Natural killer cell (primary cell): ENCODE measurements around the gene ALDH3A2. TPM values are rescaled to one million over a fixed set of nuclear protein-coding genes. Genes with fewer than 3 reads are reported as not detected.

Experiments used
- ATAC-seq, 3 donors: fragments of 150-1000 bp in 2 of 3; fragments of 200-7000 bp in 1 of 3; cut with Tn5 transposase; 1 replicate in 1 of 3; 2 replicates in 2 of 3; pipeline ENCODE4 v1.10.0; 2021; ENCODE audit warnings: mild to moderate bottlenecking in 2 of 3, moderate library complexity in 2 of 3
- DNase-seq, 2 donors: peaks; one replicate each; pipeline versions ENCODE4 v3.0.0 to v3.0.0-alpha.2; 2013 to 2021; ENCODE audit warnings: mixed read lengths in 1 of 2
- H3K27ac ChIP-seq: one replicate; pipeline ENCODE4 v1.5.1; 2013; ENCODE audit warnings: mild to moderate bottlenecking, low read length
- H3K27me3 ChIP-seq: one replicate; pipeline ENCODE4 v1.6.1; 2013; ENCODE audit warnings: low read length; ENCODE audit not compliant: control insufficient read depth, insufficient read depth
- H3K36me3 ChIP-seq: one replicate; pipeline ENCODE4 v1.6.1; 2013; ENCODE audit warnings: low read length; ENCODE audit not compliant: control insufficient read depth, insufficient read depth
- H3K4me1 ChIP-seq: one replicate; pipeline ENCODE4 v1.6.1; 2013; ENCODE audit warnings: low read length; ENCODE audit not compliant: control insufficient read depth, insufficient read depth
- H3K4me3 ChIP-seq: one replicate; pipeline ENCODE4 v1.5.1; 2013; ENCODE audit warnings: low read length
- H3K9me3 ChIP-seq: one replicate; pipeline ENCODE4 v1.6.1; 2013; ENCODE audit warnings: low read length; ENCODE audit not compliant: control insufficient read depth, insufficient read depth
- H3K27ac Mint-ChIP-seq, 2 donors: one replicate each; pipeline ENCODE4 v1.8.0; 2022; ENCODE audit warnings: mild to moderate bottlenecking in 2 of 2, mixed read lengths in 2 of 2, moderate library complexity in 1 of 2
- H3K27me3 Mint-ChIP-seq, 2 donors: one replicate each; pipeline ENCODE4 v1.8.0; 2022; ENCODE audit warnings: low read depth in 2 of 2, mixed read lengths in 2 of 2
- H3K36me3 Mint-ChIP-seq: one replicate; pipeline ENCODE4 v1.8.0; 2022; ENCODE audit warnings: mixed read lengths
- H3K4me1 Mint-ChIP-seq, 2 donors: one replicate each; pipeline ENCODE4 v1.8.0; 2022; ENCODE audit warnings: mixed read lengths in 2 of 2
- H3K4me3 Mint-ChIP-seq: one replicate; pipeline ENCODE4 v1.8.0; 2022; ENCODE audit warnings: mild to moderate bottlenecking, moderate library complexity, mixed read lengths
- H3K9me3 Mint-ChIP-seq, 2 donors: one replicate each; pipeline ENCODE4 v1.8.0; 2022; ENCODE audit warnings: mixed read lengths in 2 of 2
- WGBS: methylation state at CpG from one replicate; pipeline ENCODE4 v1.1.7; 2013; ENCODE audit warnings: missing lambda C conversion rate; ENCODE audit not compliant: insufficient coverage; 5-methylcytosine and 5-hydroxymethylcytosine counted together
- intact Hi-C: fragments of 100-400 bp; cut with micrococcal nuclease; formaldehyde crosslinking; loops from one replicate; pipeline ENCODE4 v1.14.2; 2022
- total RNA-seq, 4 donors: library from RNA; stranded (reverse); fragments of 120-200 nt in 1 of 4; gene quantifications; one replicate each; pipeline versions ENCODE4 v1.2.3 to v1.2.4, GENCODE V29; 2013 to 2022
- TF ChIP-seq, protein P1 (sequence below): fragments of 200-600 bp; IDR thresholded peaks from one replicate; pipeline ENCODE4 v1.8.0; 2022; ENCODE audit warnings: antibody characterized with exemption

ALDH3A2 gene
- total RNA-seq, 3 donors from 2014 or later (not counting 1 experiment from before 2014, with no cell fraction given): 25.3 to 33.7 (median 31.4) TPM

DNA sequence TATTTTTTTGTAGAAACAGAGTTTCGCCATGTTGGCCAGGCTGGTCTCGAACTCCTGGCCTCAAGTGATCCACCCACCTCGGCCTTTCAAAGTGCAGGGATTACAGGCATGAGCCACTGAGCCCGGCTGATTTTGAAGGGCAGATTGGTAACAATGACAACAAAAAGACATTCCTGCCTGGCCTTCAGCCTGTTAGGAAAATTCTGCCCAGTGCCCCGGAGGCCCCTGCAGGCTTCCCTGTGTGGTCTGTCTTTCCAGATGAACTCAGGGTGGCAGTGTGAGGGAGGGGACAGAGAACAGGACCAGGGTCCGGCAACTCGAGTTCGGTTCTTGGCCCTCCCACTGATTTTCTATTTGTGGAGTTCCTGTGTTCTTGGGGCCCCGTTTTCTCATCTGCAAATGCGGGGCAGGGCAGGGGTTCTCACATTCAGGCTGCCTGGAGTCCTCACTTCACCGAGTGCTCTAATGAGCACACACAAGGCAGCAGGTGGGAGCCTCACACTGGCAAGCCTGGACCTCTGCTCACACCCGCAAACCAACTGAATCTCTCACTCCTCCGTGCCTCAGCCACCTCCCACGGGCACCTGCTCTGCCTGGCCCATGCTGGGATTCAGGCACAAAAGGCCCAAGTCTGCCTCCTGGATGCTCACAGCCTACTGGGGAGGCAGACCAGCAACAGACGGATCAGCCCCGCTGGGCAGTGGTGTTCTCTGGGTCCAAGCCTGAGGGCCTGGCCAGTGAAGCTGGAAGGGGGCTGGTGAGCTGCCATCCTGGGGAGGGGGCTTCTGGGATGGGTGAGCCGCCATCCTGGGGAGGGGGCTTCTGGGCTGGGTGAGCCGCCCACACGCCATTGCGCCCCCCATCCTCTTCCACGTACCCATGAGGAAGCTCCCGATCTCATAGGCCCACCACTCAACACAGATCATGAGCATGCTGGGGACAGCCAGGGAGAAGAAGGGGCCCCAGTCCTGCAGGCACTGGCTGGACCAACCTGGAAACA is 57.5 kb downstream of the ALDH3A2 start:
- ATAC-seq (no peak), DNase-seq (no peak)
- WGBS: 90% methylated on average over 22 of the region's 22 CpGs
- no peaks in the 10 kb centered on the region for H3K9me3 ChIP-seq
- H3K4me1 ChIP-seq: no peaks in the 10 kb centered on the region
- Mint-ChIP-seq H3K27me3 (no peaks in the 10 kb centered on the region), H3K9me3 (no peaks in the 10 kb centered on the region), H3K4me1 (no peaks in the 10 kb centered on the region), H3K27ac (no peak overlapping the region), H3K36me3 (no peaks in the 10 kb centered on the region), H3K4me3 (no peak overlapping the region)
- H3K4me3 ChIP-seq: no peak overlapping the region
- intact Hi-C loops: no loop called here
- no peaks in the 10 kb centered on the region for H3K36me3 ChIP-seq
- TF ChIP-seq, protein P1, sequence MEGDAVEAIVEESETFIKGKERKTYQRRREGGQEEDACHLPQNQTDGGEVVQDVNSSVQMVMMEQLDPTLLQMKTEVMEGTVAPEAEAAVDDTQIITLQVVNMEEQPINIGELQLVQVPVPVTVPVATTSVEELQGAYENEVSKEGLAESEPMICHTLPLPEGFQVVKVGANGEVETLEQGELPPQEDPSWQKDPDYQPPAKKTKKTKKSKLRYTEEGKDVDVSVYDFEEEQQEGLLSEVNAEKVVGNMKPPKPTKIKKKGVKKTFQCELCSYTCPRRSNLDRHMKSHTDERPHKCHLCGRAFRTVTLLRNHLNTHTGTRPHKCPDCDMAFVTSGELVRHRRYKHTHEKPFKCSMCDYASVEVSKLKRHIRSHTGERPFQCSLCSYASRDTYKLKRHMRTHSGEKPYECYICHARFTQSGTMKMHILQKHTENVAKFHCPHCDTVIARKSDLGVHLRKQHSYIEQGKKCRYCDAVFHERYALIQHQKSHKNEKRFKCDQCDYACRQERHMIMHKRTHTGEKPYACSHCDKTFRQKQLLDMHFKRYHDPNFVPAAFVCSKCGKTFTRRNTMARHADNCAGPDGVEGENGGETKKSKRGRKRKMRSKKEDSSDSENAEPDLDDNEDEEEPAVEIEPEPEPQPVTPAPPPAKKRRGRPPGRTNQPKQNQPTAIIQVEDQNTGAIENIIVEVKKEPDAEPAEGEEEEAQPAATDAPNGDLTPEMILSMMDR: no peak
- no peaks in the 10 kb centered on the region for H3K27me3 ChIP-seq
- no peak overlapping the region for H3K27ac ChIP-seq

DNA sequence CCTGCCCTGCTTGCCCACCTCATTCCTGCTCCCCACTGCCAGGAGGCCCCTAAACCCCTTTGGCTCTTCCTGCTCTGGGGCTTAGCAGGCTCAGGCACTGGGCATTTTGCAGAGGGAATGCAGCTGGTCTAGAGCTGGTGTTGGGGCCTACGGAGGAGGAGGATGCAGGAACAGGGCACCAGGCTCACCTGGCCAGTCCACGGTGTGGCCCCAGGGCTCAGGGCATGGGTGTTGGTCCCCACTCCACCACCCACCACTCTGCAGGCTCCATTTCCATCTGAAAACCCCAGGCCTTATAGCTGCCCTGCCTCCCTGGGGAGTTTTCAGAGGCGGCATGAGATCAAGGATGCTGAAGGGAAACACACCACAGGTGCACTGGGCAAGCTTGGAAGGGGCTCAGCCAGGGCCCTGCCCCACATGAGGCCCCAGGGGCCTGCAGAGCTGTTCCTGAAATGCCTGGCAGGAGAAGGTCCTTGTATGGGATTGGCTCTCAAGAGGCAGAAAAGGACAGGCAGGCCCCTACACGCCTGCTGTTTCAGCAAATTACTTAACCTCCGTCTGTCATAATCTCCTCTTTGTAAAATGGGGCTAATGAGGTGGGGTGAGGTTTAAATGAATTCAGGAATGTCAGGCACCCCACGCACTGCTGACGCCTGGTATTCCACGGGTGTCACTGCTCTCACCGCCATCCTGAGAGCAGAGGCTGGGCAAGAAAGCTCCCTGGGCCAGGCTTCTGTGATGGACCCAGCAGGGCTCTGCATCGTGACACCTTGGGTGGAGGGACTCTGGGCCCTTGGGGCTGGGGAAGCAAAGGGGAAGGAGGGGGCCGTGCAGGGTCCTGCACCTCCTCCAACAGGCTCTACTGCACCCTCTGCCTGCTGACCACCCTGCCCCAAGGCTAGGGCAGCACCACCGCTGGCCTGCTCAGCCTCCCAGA is 58.5 kb downstream of the ALDH3A2 start:
- Mint-ChIP-seq H3K36me3 (no peaks in the 10 kb centered on the region), H3K27ac (no peak overlapping the region), H3K4me1 (no peaks in the 10 kb centered on the region), H3K27me3 (no peaks in the 10 kb centered on the region), H3K9me3 (no peaks in the 10 kb centered on the region), H3K4me3 (no peak overlapping the region)
- TF ChIP-seq, protein P1: no peak
- Histone ChIP-seq H3K4me1 (no peaks in the 10 kb centered on the region), H3K9me3 (no peaks in the 10 kb centered on the region), H3K27me3 (no peaks in the 10 kb centered on the region), H3K27ac (no peak overlapping the region), H3K36me3 (no peaks in the 10 kb centered on the region), H3K4me3 (no peak overlapping the region)
- DNase-seq (no peak), ATAC-seq (no peak)
- intact Hi-C loops: no loop called here
- 91% methylated on average over 11 of the region's 12 CpGs for WGBS

DNA sequence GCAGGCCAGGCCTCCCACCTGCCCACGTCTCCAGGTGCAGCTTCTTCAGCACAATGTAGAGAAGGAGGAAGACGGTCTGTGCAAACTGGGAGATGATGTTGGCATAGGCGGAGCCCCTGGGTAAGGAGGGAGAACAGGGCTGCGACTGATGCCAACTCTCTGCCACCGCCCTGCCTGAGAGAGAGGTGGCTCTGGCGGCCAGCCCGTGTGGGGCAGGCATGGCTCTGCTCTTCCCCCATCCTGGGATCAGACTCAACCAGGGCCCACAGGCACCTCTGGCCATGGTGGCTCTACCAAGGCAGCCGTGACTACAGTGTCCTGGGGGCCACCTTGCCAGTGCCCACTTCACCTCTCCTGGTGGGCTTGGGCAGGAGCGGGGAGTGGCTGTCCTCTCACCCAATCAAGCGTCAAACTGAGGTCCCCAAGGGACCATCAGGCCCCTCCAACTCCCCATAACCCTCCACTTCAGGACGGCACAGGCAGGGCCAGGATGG is 59.2 kb downstream of the ALDH3A2 start:
- 87% methylated on average over 11 of the region's 11 CpGs for WGBS
- no peak overlapping the region for H3K27ac ChIP-seq
- no peaks in the 10 kb centered on the region for H3K9me3 Mint-ChIP-seq
- no peak for DNase-seq
- no peak overlapping the region for H3K4me3 ChIP-seq
- H3K9me3 ChIP-seq: no peaks in the 10 kb centered on the region
- H3K4me3 Mint-ChIP-seq: no peak overlapping the region
- no peaks in the 10 kb centered on the region for H3K27me3 Mint-ChIP-seq
- H3K27ac Mint-ChIP-seq: no peak overlapping the region
- H3K4me1 Mint-ChIP-seq: no peaks in the 10 kb centered on the region
- no peaks in the 10 kb centered on the region for H3K4me1 ChIP-seq
- no peaks in the 10 kb centered on the region for H3K36me3 Mint-ChIP-seq
- H3K36me3 ChIP-seq: no peaks in the 10 kb centered on the region
- TF ChIP-seq, protein P1: no peak
- ATAC-seq: no peak
- H3K27me3 ChIP-seq: no peaks in the 10 kb centered on the region
- intact Hi-C loops: no loop called here
